PFSK-1 (cell line): ENCODE data around the gene SIAE.

Experiments used
- FOXP2 ChIP-seq: optimal IDR thresholded peaks from 2 replicates; pipeline ENCODE3; 2011; ENCODE audit warnings: borderline replicate concordance, control low read depth, inconsistent platforms; ENCODE audit not compliant: insufficient read depth; ENCODE audit errors: extremely low read length, extremely low read depth
- POLR2AphosphoS5 ChIP-seq: IDR thresholded peaks from 2 replicates; pipeline ENCODE4 v1.6.1; 2012; ENCODE audit warnings: low read depth, mild to moderate bottlenecking, control low read depth, low read length, moderate library complexity
- REST ChIP-seq, 2 experiments: IDR thresholded peaks; 2 replicates each; pipeline versions ENCODE4 v1.6.1 to v1.8.0; 2011 to 2012; ENCODE audit warnings: low read depth in 2 of 2, low read length in 2 of 2, control low read depth in 1 of 2, inconsistent platforms in 1 of 2, mild to moderate bottlenecking in 1 of 2, moderate library complexity in 1 of 2; ENCODE audit not compliant: insufficient read depth in 1 of 2
- SIN3A ChIP-seq: IDR thresholded peaks from 2 replicates; pipeline ENCODE4 v1.6.1; 2012; ENCODE audit warnings: mild to moderate bottlenecking, low read length, moderate library complexity, borderline replicate concordance; ENCODE audit not compliant: insufficient read depth
- TAF1 ChIP-seq: IDR thresholded peaks from 2 replicates; pipeline ENCODE4 v1.6.1; 2012; ENCODE audit warnings: low read length, control low read depth, borderline replicate concordance; ENCODE audit not compliant: insufficient read depth

SIAE gene

GRCh38 chr11:124629961-124630360 is 43.6 kb downstream of the SIAE start:
- TF ChIP-seq FOXP2 (no peak), SIN3A (no peak), POLR2AphosphoS5 (no peak), REST (IDR thresholded peaks at IDR 0.05; ENCODE audit: insufficient read depth in 1 of 2, low read depth in 2 of 2, low read length in 2 of 2) (no peak), TAF1 (no peak)

GRCh38 chr11:124627546-124627945 is 46.0 kb downstream of the SIAE start:
- no peak for TF ChIP-seq FOXP2
- no peak for TF ChIP-seq SIN3A
- no peak for TF ChIP-seq TAF1
- no peak for TF ChIP-seq REST (IDR thresholded peaks at IDR 0.05; ENCODE audit: insufficient read depth in 1 of 2, low read depth in 2 of 2, low read length in 2 of 2)
- no peak for TF ChIP-seq POLR2AphosphoS5

- TF ChIP-seq POLR2AphosphoS5 (no peak), SIN3A (no peak), TAF1 (no peak), FOXP2 (no peak)
Observed at GRCh38 chr11:124625504-124626168, 47.9 kb downstream of the SIAE start.

GRCh38 chr11:124623861-124624525 is 49.5 kb downstream of the SIAE start:
- no peak for TF ChIP-seq POLR2AphosphoS5
- no peak for TF ChIP-seq TAF1
- TF ChIP-seq SIN3A: no peak
- no peak for TF ChIP-seq REST (IDR thresholded peaks at IDR 0.05; ENCODE audit: insufficient read depth in 1 of 2, low read depth in 2 of 2, low read length in 2 of 2)
- no peak for TF ChIP-seq FOXP2

- TF ChIP-seq FOXP2: peak; percentile 73
- peak; percentile 99 for TF ChIP-seq POLR2AphosphoS5
- TF ChIP-seq TAF1: peak; percentile 94
- peak in 1 of 2 experiments; percentile 35; a peak in 2 of 4 replicates for TF ChIP-seq REST (IDR thresholded peaks at IDR 0.05; ENCODE audit: insufficient read depth in 1 of 2, low read depth in 2 of 2, low read length in 2 of 2)
- TF ChIP-seq SIN3A: peak; percentile 32; the same call in 1 of the 2 replicates
Observed at GRCh38 chr11:124622531-124623451, 50.7 kb downstream of the SIAE start, which contains the start of gene TBRG1. Gene TBRG1 (plus strand): TSS chr11:124622864. CDS start chr11:124623084, 220 bp downstream.
